Gastroesophageal sphincter (tissue), 4 donors: ENCODE data around the gene GRHL3. TPM values are rescaled to one million over a fixed set of nuclear protein-coding genes. Genes with fewer than 3 reads are reported as not detected.

ENCODE experiments used
- ATAC-seq: fragments of 150-250 bp; one replicate; pipeline ENCODE4 v1.9.1; 2016; ENCODE audit warnings: mild to moderate bottlenecking, moderate library complexity
- H3K27ac ChIP-seq, 4 donors: fragments of 200-600 bp; sonication (generic) in 3 of 4; 1 replicate in 3 of 4; 2 replicates in 1 of 4; pipeline ENCODE4 v1.5.1; 2016 to 2019
- H3K27me3 ChIP-seq: fragments of 200-600 bp; sonication (generic); one replicate; pipeline ENCODE4 v1.5.1; 2019
- H3K36me3 ChIP-seq, 2 donors: fragments of 200-600 bp; sonication (generic); one replicate each; pipeline ENCODE4 v1.5.1; 2019; ENCODE audit warnings: control low read depth in 1 of 2
- H3K4me1 ChIP-seq, 3 donors: fragments of 200-600 bp; sonication (generic); 1 replicate in 2 of 3; 2 replicates in 1 of 3; pipeline ENCODE4 v1.5.1; 2016 to 2019; ENCODE audit warnings: control low read depth in 2 of 3
- H3K4me3 ChIP-seq, 2 donors: fragments of 200-600 bp; sonication (generic); one replicate each; pipeline ENCODE4 v1.5.1; 2019; ENCODE audit warnings: mild to moderate bottlenecking in 1 of 2, moderate library complexity in 1 of 2
- H3K9me3 ChIP-seq, 3 donors: fragments of 200-600 bp; sonication (generic); one replicate each; pipeline ENCODE4 v1.5.1; 2017 to 2019; ENCODE audit warnings: control low read depth in 2 of 3
- CTCF ChIP-seq, 4 experiments: fragments of 200-600 bp in 2 of 4; fragments of 450-650 bp in 2 of 4; sonication (generic) in 1 of 4; IDR thresholded peaks; one replicate each; pipeline ENCODE4 v1.5.1; 2017 to 2019; ENCODE audit warnings: antibody characterized with exemption in 4 of 4, mild to moderate bottlenecking in 2 of 4, moderate library complexity in 2 of 4
- EP300 ChIP-seq: sonication (generic); formaldehyde crosslinking; IDR thresholded peaks from one replicate; pipeline ENCODE4 v1.6.1; 2017; ENCODE audit warnings: antibody characterized with exemption, mild to moderate bottlenecking
- POLR2A ChIP-seq, 2 donors: fragments of 450-650 bp; IDR thresholded peaks; one replicate each; pipeline ENCODE4 v1.6.1; 2017; ENCODE audit warnings: antibody characterized with exemption in 2 of 2, mild to moderate bottlenecking in 2 of 2, moderate library complexity in 1 of 2
- POLR2AphosphoS5 ChIP-seq: sonication (generic); formaldehyde crosslinking; IDR thresholded peaks from one replicate; pipeline ENCODE4 v1.6.1; 2017; ENCODE audit warnings: antibody characterized with exemption
- WGBS, 2 donors: methylation state at CpG; one replicate each; pipeline ENCODE4 v1.1.5; 2018; ENCODE audit warnings: low coverage in 1 of 2; 5-methylcytosine and 5-hydroxymethylcytosine counted together
- total RNA-seq, 4 donors: library from RNA; depleted of rRNA; stranded (reverse); fragments of >200 nt; gene quantifications; one replicate each; pipeline ENCODE4 v1.1.0, GENCODE V29; 2016

The GRHL3 gene
- total RNA-seq, 4 donors from 2014 or later, result 0.13 to 4.9 (median 0.31) TPM; not detected in 1

DNA sequence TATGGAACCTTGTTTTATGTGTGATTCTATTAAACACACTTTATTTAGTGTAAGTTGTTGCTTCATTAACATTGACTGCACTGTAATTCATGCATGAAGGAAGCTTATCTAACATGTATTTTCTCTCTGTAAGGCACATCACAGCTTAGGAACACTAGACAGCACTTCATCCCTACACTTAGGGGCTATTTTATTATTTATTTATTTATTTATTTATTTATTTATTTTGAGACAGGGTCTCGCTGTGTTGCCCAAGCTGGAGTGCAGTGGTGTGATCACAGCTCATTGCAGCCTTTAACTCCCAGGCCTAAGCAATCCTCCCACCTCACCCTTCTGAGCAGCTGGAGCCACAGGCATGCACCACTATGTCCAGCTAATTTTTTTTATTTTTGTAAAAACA lies 30.7 kb upstream of the GRHL3 start:
- Histone ChIP-seq H3K27ac (no peak overlapping the region), H3K27me3 (peaks cover 4% of the 10 kb centered on the region), H3K4me3 (no peak overlapping the region), H3K36me3 (no peaks in the 10 kb centered on the region), H3K9me3 (no peaks in the 10 kb centered on the region), H3K4me1 (peaks cover 0 to 14% (median 0%) of the 10 kb centered on the region in 3 donors)
- no peak for ATAC-seq
- WGBS, 2 donors, result 100% methylated on average over 1 of the region's 1 CpG
- TF ChIP-seq POLR2AphosphoS5 (no peak), POLR2A (IDR thresholded peaks at IDR 0.05) (no peak), CTCF (IDR thresholded peaks at IDR 0.05) (no peak), EP300 (no peak)

DNA sequence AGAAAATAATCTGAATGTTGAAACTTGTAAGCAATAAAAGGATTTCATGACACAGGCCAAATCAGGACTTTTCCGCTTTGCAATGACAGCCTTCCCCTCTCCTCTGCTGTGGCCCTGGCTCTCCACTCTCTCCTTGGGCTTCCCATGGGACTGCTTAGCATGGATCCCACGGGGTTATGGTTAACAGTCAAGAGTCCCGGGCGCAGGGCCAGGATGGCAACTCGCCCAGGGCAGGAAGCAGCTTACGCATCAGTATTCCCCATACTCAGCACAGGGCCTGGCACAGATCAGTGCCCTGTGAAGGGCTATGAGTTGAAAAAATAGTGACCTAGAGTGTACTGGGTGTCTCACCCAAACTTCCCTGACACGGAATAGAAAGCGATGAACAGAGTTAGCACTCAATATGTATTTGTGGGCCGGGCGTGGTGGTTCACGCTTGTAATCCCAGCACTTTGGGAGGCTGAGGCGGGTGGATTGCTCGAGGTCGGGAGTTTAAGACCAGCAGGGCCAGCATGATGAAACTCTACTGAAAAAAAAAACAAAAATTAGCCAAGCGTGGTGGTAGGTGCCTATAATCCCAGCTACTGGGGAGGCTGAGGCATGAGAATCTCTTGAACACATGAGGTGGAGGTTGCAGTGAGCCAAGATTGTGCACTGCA lies 29.1 kb upstream of the GRHL3 start:
- 21 to 72% methylated on average over 2 to 9 of the region's 15 CpGs for WGBS, 2 donors
- H3K4me1 ChIP-seq, result peaks cover 0 to 27% (median 5%) of the 10 kb centered on the region in 3 donors
- no peak for ATAC-seq
- H3K4me3 ChIP-seq, result no peak overlapping the region
- no peak overlapping the region for H3K27ac ChIP-seq
- peak; percentile 60 for TF ChIP-seq POLR2AphosphoS5
- TF ChIP-seq CTCF (IDR thresholded peaks at IDR 0.05), result no peak
- no peaks in the 10 kb centered on the region for H3K9me3 ChIP-seq
- H3K27me3 ChIP-seq, result no peaks in the 10 kb centered on the region
- no peaks in the 10 kb centered on the region for H3K36me3 ChIP-seq

GRCh38 chr1:24290933-24291487 lies 28.1 kb upstream of the GRHL3 start:
- 71 to 89% methylated on average over 4 to 7 of the region's 8 CpGs for WGBS, 2 donors
- Histone ChIP-seq H3K36me3 (no peaks in the 10 kb centered on the region), H3K4me1 (peaks cover 0 to 33% (median 8%) of the 10 kb centered on the region in 3 donors), H3K27me3 (no peaks in the 10 kb centered on the region), H3K9me3 (no peaks in the 10 kb centered on the region), H3K4me3 (no peak overlapping the region), H3K27ac (no peak overlapping the region)
- ATAC-seq, result no peak
- TF ChIP-seq POLR2A (IDR thresholded peaks at IDR 0.05) (no peak), EP300 (no peak), POLR2AphosphoS5 (no peak), CTCF (IDR thresholded peaks at IDR 0.05) (no peak)

DNA sequence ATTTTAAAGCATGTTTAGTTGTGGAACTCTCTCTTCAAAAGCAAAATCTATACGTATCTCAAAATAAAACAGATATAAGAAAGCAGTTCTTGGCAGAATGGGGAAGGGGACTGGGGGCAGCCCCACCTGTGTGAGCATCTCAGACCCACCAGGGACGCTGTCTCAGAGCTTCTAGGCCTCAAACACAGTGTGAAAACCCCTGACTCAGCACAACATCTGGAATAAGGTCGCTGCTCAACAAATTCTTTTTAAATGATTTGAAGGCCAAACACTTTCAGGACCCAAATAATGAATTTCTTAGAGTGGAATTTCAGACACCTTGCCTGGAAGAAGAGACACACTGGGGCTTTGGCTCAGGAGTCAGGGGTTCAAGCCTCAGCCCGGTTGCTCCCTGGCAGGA lies 27.1 kb upstream of the GRHL3 start:
- ATAC-seq, result no peak
- WGBS, 2 donors, result 58 to 67% methylated on average over 3 to 4 of the region's 4 CpGs

More for the DNA sequence above, 27.1 kb upstream of the GRHL3 start:
- no peaks in the 10 kb centered on the region for H3K36me3 ChIP-seq
- H3K27me3 ChIP-seq, result no peaks in the 10 kb centered on the region
- H3K4me1 ChIP-seq, result peaks cover 0 to 33% (median 8%) of the 10 kb centered on the region in 3 donors
- no peak for TF ChIP-seq EP300
- no peak for TF ChIP-seq CTCF (IDR thresholded peaks at IDR 0.05)
- TF ChIP-seq POLR2AphosphoS5, result no peak
- TF ChIP-seq POLR2A (IDR thresholded peaks at IDR 0.05), result no peak
- H3K9me3 ChIP-seq, result no peaks in the 10 kb centered on the region
- H3K27ac ChIP-seq, result no peak overlapping the region
- no peak overlapping the region for H3K4me3 ChIP-seq
